ENCODE results near the gene HIVEP1.
"Not testable (repeated sequence)": the region's sequence is repeated elsewhere in the genome, so short reads cannot be mapped to it uniquely, and the experiment has no call there.

HIVEP1 gene

GRCh38 chr6:12101653-12102312, 89.7 kb downstream of the HIVEP1 start:
- DNase-seq (ENCODE audit: low read depth), result no peak
- H3K4me3 ChIP-seq (ENCODE audit: low read length), result no peak overlapping the region
- no peak for TF ChIP-seq CTCF (conservative IDR thresholded peaks at IDR 0.05; ENCODE audit: low read length)

- no peak for DNase-seq (ENCODE audit: low read depth)
- H3K4me3 ChIP-seq (ENCODE audit: low read length), result no peak overlapping the region
- no peak for TF ChIP-seq CTCF (conservative IDR thresholded peaks at IDR 0.05; ENCODE audit: low read length)
Observed at GRCh38 chr6:12102350-12102749, 90.2 kb downstream of the HIVEP1 start.

- no peak for TF ChIP-seq CTCF (conservative IDR thresholded peaks at IDR 0.05; ENCODE audit: low read length)
- H3K4me3 ChIP-seq (ENCODE audit: low read length), result no peak overlapping the region
- DNase-seq (ENCODE audit: low read depth), result no peak
Observed at GRCh38 chr6:12103158-12103557, 91.0 kb downstream of the HIVEP1 start.

- no peak for DNase-seq (ENCODE audit: low read depth)
- no peak for TF ChIP-seq CTCF (conservative IDR thresholded peaks at IDR 0.05; ENCODE audit: low read length)
- H3K4me3 ChIP-seq (ENCODE audit: low read length), result no peak overlapping the region
Observed at GRCh38 chr6:12105271-12105670, 93.2 kb downstream of the HIVEP1 start.

GRCh38 chr6:12108376-12108775, 96.3 kb downstream of the HIVEP1 start:
- not testable (repeated sequence) for H3K4me3 ChIP-seq (ENCODE audit: low read length); DNase-seq (ENCODE audit: low read depth)

- DNase-seq (ENCODE audit: low read depth), result no peak
- H3K4me3 ChIP-seq (ENCODE audit: low read length), result no peak overlapping the region
- no peak for TF ChIP-seq CTCF (conservative IDR thresholded peaks at IDR 0.05; ENCODE audit: low read length)
Observed at GRCh38 chr6:12110523-12111362, 98.6 kb downstream of the HIVEP1 start.

GRCh38 chr6:12111363-12111670, 99.2 kb downstream of the HIVEP1 start:
- H3K4me3 ChIP-seq (ENCODE audit: low read length), result no peak overlapping the region
- DNase-seq (ENCODE audit: low read depth), result no peak
- TF ChIP-seq CTCF (conservative IDR thresholded peaks at IDR 0.05; ENCODE audit: low read length), result no peak
